ENCODE data around the gene ZNF136.
A peak's percentile ranks its signal among the peaks of the same experiment; 100 is the strongest.

Gene ZNF136

DNA sequence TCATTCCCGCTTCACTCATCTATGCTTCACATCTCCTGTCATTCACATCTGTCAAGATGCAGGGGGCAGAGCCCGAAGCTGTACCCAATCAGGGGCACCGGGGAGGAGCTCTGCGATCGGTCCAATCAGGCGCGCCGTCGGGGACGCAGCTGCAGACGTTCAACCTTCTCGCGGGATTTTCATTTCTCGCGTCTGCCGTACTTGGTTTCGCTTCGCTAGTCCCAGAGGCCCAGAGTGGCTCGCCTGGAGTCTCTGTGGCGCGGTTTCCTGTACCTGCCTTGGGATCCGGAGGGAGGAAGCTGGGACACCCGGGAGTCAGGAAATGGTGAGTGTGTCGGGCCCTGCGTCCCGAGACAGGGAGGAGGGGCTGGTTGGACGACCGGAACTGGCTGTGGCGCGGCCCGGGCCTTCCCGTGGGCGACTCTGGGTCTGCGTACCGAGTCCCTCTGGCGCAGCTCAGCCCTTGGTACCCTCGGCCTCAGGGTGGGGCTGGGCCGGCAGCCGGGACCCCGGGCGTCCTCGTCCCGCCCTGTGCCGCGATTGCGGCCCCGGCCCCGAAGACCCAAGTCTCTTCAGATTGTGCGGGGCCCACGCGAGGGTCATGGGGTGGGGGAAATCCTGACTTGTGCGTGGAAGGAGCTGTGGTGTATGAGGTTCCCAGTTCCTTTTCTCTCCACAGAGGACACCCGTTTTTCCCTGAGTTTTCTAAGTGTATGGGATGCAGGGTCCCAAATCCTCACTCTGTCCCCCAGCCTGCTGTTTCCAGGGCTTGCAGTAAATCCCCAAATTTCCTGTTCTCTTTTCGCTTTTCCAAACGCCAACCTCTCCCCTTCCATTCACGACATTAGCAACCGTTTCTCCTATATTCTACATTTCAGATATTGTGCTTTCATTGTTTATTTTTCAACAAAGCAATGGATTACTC, at the start of gene ZNF136:
ZNF136 (plus strand) TSS at position 215 of the 925 bp plus-strand sequence; CDS start at position 323, 108 bp downstream.
- DNase-seq (ENCODE audit: insufficient read length, low spot score), result peak; percentile 95
- peak; percentile 97 for FAIRE-seq

DNA sequence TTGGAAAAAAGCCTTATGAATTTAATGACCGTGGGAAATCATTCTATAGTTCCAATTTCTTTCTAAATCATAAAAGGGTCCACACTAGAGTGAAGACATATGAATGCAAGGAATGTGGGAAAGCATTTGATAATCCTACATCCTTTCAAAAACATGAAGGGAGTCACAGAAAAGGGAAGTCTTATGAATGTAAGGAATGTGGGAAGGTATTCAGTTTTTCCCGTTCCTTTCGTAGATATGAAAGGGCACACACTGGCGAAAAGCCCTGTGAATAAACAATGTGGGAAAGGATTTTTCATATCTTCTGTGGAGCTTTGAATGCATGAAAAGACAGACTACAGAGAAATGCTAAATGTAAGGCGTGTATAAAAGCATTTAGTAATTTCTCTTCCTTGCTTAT, 49.8 kb upstream of the ZNF136 start:
- FAIRE-seq, result no peak

GRCh38 chr19:12117201-12117970, 45.5 kb upstream of the ZNF136 start:
- DNase-seq (ENCODE audit: insufficient read length, low spot score) (no peak), FAIRE-seq (no peak)

More for the DNA sequence above, 49.8 kb upstream of the ZNF136 start:
- DNase-seq (ENCODE audit: insufficient read length, low spot score), result no peak

DNA sequence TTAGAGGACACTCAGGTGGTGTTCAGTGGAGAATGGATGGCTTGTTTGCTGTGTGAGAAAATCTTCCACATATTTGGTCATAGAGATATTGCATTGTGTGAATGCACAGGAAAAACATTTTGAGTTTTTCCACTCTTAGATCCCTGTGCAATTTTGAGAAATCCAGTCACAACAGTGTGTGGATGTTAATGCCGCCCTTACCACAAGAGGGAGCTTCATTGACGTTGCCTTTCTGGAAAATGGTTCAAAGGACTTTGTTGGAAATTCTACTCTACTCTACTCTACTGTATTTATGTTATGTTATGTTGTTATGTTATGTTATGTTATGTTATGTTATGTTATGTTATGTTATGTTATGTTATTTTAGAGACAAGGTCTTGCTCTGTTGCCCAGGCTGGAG, 36.2 kb upstream of the ZNF136 start:
- FAIRE-seq, result no peak
- no peak for DNase-seq (ENCODE audit: insufficient read length, low spot score)

DNA sequence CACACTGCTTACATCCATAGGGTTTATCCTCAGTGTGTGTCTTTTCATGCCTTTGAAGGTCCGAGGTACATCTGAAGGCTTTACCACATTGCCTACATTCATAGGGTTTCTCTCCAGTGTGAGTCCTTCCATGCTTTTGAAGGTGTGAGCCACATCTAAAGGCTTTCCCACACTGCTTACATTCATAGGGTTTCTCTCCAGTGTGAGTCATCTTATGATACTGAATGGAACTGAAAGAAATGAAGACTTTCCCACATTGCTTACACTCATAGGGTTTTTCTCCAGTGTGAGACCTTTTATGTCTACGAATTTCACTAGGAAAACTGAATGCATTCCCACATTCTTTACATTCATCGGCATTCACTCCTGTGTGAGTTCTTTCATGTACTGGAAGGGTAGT, 29.8 kb upstream of the ZNF136 start:
- FAIRE-seq, result no peak
- DNase-seq (ENCODE audit: insufficient read length, low spot score), result no peak

- no peak for FAIRE-seq
- no peak for DNase-seq (ENCODE audit: insufficient read length, low spot score)
Measured at GRCh38 chr19:12137221-12137940, 25.5 kb upstream of the ZNF136 start.

DNA sequence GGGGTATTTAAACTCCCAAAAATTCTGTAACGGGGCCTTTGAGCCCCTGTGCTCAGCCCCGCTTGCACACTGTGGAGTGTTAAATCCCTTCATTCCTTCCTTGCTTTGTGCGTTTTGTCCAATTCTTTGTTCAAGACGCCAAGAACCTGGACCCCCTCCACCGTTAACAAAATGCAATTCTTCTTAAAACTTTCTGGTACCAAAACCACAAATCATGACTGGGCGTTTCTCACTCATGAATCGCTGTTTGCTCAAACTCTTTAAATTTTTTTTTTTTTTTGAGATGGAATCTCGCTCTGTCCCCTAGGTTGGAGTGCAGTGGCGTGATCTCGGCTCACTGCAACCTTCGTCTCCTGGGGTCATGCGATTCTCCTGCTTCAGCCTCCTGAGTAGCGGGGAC, 23.6 kb upstream of the ZNF136 start:
- DNase-seq (ENCODE audit: insufficient read length, low spot score), result no peak
- no peak for FAIRE-seq

- FAIRE-seq, result no peak
Measured at GRCh38 chr19:12139885-12140544, 22.9 kb upstream of the ZNF136 start, which contains the start of gene ZNF20. Gene ZNF20 (minus strand): TSS chr19:12140350. CDS start chr19:12140182, 168 bp downstream.

DNA sequence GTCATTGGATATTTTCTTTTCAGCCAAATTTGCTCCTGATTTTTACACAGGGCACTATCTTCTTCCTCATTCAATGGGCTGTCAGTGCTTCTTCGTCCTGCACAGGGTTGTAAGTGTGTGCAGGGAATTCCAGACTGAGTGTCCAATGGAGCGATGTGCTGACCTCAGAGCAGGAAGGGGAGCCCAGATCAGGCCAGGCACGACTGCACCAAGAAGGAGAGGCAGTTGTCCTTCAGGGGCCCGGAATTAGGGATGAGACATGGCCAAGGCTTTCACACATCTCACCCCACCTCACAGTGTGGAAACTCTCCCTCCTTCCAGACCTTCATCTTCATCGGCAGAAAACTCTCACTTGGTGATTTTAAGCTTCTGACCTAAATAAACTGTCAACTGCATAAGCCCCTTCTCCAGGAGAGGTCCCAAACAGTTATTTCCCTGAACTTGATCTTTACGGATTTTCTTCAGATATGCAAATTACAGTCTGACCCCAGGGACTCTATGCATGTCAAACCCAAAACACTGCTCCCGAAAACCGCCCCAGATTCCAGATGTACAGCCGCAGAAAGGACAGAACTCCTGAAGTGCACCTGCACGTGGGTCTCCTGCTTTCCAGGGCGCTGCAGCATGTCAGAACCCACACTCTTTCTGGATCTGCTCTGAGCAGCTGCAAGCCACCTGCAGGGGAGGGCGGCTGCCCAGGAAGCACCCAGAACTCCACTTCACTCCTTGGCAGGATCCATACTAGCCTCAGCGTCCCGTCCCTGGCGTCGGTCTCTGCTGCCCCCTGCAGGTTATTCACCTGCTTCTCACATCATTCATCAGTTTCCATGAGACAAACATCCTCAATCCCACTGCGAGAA, 22.1 kb upstream of the ZNF136 start:
- peak; percentile 54 for DNase-seq (ENCODE audit: insufficient read length, low spot score)
- FAIRE-seq, result peak; percentile 94

More at GRCh38 chr19:12139885-12140544, 22.9 kb upstream of the ZNF136 start, which contains the start of gene ZNF20:
- DNase-seq (ENCODE audit: insufficient read length, low spot score), result peak; percentile 85

- FAIRE-seq, result no peak
- DNase-seq (ENCODE audit: insufficient read length, low spot score), result no peak
Measured at GRCh38 chr19:12141405-12141736, 21.5 kb upstream of the ZNF136 start.

GRCh38 chr19:12145348-12145747, 17.5 kb upstream of the ZNF136 start:
- no peak for DNase-seq (ENCODE audit: insufficient read length, low spot score)
- FAIRE-seq, result no peak

GRCh38 chr19:12155324-12155860, 7.5 kb upstream of the ZNF136 start:
- DNase-seq (ENCODE audit: insufficient read length, low spot score) (no peak), FAIRE-seq (no peak)

- DNase-seq (ENCODE audit: insufficient read length, low spot score) (peak; percentile 69), FAIRE-seq (peak; percentile 79)
Measured at GRCh38 chr19:12156223-12157058, 6.5 kb upstream of the ZNF136 start, which contains the start of gene ZNF625. Gene ZNF625 (minus strand): TSS chr19:12156734. CDS start chr19:12156558, 176 bp downstream.

- FAIRE-seq (no peak), DNase-seq (ENCODE audit: insufficient read length, low spot score) (no peak)
Measured at GRCh38 chr19:12159773-12160414, 3.0 kb upstream of the ZNF136 start.

- DNase-seq (ENCODE audit: insufficient read length, low spot score), result no peak
- FAIRE-seq, result no peak
Measured at GRCh38 chr19:12162513-12162881, 399 bp upstream of the ZNF136 start.

DNA sequence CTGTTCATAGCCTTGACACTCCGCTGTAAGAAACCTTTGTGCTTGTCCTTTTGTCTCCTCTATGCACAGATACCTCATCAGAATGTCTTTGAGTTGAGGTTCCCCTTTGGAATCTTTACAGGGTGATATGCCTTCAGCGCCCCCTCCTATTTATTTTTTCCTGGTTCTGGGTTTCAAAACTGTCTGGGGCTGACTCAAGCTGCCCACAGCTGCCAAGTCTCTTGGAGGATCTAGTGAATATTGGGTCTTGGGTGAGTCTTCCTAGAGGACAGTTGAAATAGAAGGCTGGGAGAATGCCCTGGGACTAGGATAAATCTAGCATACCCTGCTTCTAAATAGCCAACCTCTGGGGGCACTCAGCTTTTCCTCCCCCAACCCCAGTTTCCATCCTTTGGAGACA, 930 bp downstream of the ZNF136 start:
- FAIRE-seq (no peak), DNase-seq (ENCODE audit: insufficient read length, low spot score) (no peak)

DNA sequence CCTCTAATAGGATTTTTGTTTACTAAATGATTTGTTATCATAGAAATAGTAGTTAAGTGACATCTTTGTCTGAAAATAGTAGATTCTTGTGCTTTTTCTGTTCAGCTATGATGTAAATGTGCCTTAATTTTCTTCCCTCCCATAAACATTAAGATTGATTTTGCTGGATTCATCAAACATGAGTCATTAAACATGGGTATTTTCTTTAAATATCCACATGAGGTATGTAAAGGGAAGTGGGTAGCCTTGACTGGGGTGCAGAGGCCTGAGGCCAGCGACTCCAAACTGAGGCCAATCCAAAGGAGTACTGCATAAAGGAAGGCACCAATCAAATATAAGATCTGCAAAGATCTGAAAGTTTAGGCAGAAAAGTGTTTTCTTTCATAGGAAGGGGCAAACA, 3.7 kb downstream of the ZNF136 start:
- FAIRE-seq (no peak), DNase-seq (ENCODE audit: insufficient read length, low spot score) (no peak)

DNA sequence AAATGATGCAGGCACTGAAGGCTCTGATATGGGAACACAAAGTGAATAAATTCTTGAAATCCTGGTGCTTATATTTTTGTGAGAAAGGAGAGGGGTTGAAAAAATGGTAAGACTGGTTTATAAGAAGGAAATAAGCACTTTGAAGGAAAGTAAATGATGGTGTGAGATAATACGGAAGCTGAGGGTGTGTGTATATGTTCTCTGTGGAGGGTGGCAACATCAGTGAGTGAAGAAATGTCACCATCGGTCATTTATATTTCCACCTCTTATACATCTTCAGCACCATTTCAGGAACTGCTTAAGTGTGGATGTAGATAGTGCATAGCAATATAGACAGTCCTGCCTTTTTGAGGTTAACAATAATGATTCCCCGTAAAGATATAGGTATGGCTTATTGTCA, 17.5 kb downstream of the ZNF136 start:
- FAIRE-seq, result no peak
- no peak for DNase-seq (ENCODE audit: insufficient read length, low spot score)

Data from GM19239 (cell line).